HEK293 (cell line): ENCODE results near the gene COL18A1.

Experiments used
- CTCF ChIA-PET: fragments of 350-600 bp; formaldehyde crosslinking; extraction: SDS; loops from one replicate; lab custom pipeline; 2021; ENCODE audit warnings: antibody characterized with exemption; lab: Yijun Ruan, JAX
- POLR2A ChIA-PET: fragments of 300-600 bp; formaldehyde crosslinking; extraction: SDS; loops from one replicate; lab custom pipeline; 2020; ENCODE audit warnings: antibody characterized with exemption, inconsistent platforms; lab: Yijun Ruan, JAX
- H3K27ac ChIP-seq: fragments of 200-500 bp; sonication (Bioruptor generic); 2 replicates; pipeline ENCODE4 v1.5.1; 2014; ENCODE audit warnings: low read depth, low read length, control low read depth, inconsistent platforms; ENCODE audit errors: extremely low read depth
- H3K36me3 ChIP-seq, 2 experiments: fragments of 200-500 bp in 1 of 2; sonication (Bioruptor generic) in 1 of 2; 1 replicate in 1 of 2; 2 replicates in 1 of 2; pipeline ENCODE4 v1.5.1; 2014 to 2017; ENCODE audit warnings: inconsistent platforms in 2 of 2, low read length in 2 of 2; ENCODE audit not compliant: control insufficient read depth in 2 of 2, insufficient read depth in 1 of 2
- H3K4me1 ChIP-seq: fragments of 200-500 bp; sonication (Bioruptor generic); 2 replicates; pipeline ENCODE4 v1.5.1; 2014; ENCODE audit warnings: mild to moderate bottlenecking, low read length, inconsistent platforms; ENCODE audit not compliant: control insufficient read depth, insufficient read depth
- H3K4me3 ChIP-seq: 2 replicates; pipeline ENCODE4 v1.5.1; 2011; ENCODE audit warnings: low read depth, mild to moderate bottlenecking, control low read depth, low read length, moderate library complexity
- H3K9me3 ChIP-seq: fragments of 200-500 bp; sonication (Bioruptor generic); 2 replicates; pipeline ENCODE4 v1.5.1; 2014; ENCODE audit warnings: low read depth, low read length, inconsistent platforms; ENCODE audit not compliant: control insufficient read depth, insufficient read depth
- GLIS2 ChIP-seq: fragments of 450-650 bp; formaldehyde crosslinking; IDR thresholded peaks from 2 replicates; pipeline ENCODE4 v1.5.1; 2016; ENCODE audit warnings: missing biosample characterization, missing genetic modification characterization
- KLF1 ChIP-seq: fragments of 450-650 bp; formaldehyde crosslinking; IDR thresholded peaks from 2 replicates; pipeline ENCODE4 v1.5.1; 2016; ENCODE audit warnings: missing biosample characterization, missing genetic modification characterization
- KLF9 ChIP-seq: fragments of 450-650 bp; formaldehyde crosslinking; IDR thresholded peaks from 2 replicates; pipeline ENCODE4 v1.5.1; 2016; ENCODE audit warnings: missing biosample characterization, missing genetic modification characterization, low read depth
- PATZ1 ChIP-seq: fragments of 450-650 bp; formaldehyde crosslinking; IDR thresholded peaks from 2 replicates; pipeline ENCODE4 v1.5.1; 2016; ENCODE audit warnings: missing biosample characterization, missing genetic modification characterization
- PRDM4 ChIP-seq: fragments of 450-650 bp; formaldehyde crosslinking; IDR thresholded peaks from 2 replicates; pipeline ENCODE4 v1.5.1; 2017; ENCODE audit warnings: missing biosample characterization, missing genetic modification characterization
- SP7 ChIP-seq: fragments of 450-650 bp; formaldehyde crosslinking; IDR thresholded peaks from 2 replicates; pipeline ENCODE4 v1.5.1; 2016; ENCODE audit warnings: missing biosample characterization, missing genetic modification characterization
- TRIM28 ChIP-seq: IDR thresholded peaks from 2 replicates; pipeline ENCODE4 v1.6.1; 2011; ENCODE audit warnings: low read length, control low read depth, borderline replicate concordance
- ZBTB20 ChIP-seq: fragments of 450-650 bp; formaldehyde crosslinking; IDR thresholded peaks from 2 replicates; pipeline ENCODE4 v1.5.1; 2016; ENCODE audit warnings: missing biosample characterization, missing genetic modification characterization
- ZNF112 ChIP-seq: fragments of 450-650 bp; formaldehyde crosslinking; IDR thresholded peaks from 2 replicates; pipeline ENCODE4 v1.5.0; 2017; ENCODE audit warnings: missing biosample characterization, missing genetic modification characterization
- ZNF121 ChIP-seq: fragments of 450-650 bp; formaldehyde crosslinking; IDR thresholded peaks from 2 replicates; pipeline ENCODE4 v1.5.1; 2016; ENCODE audit warnings: missing biosample characterization, missing genetic modification characterization
- ZNF211 ChIP-seq: fragments of 450-650 bp; formaldehyde crosslinking; IDR thresholded peaks from 2 replicates; pipeline ENCODE4 v1.5.1; 2016; ENCODE audit warnings: low read depth, missing biosample characterization, missing genetic modification characterization
- ZNF404 ChIP-seq: fragments of 450-650 bp; formaldehyde crosslinking; IDR thresholded peaks from 2 replicates; pipeline ENCODE4 v1.5.1; 2017; ENCODE audit warnings: missing biosample characterization, missing genetic modification characterization
- ZNF473 ChIP-seq: fragments of 450-650 bp; formaldehyde crosslinking; IDR thresholded peaks from 2 replicates; pipeline ENCODE4 v1.5.1; 2017; ENCODE audit warnings: missing biosample characterization, missing genetic modification characterization
- ZNF571 ChIP-seq: fragments of 450-650 bp; formaldehyde crosslinking; IDR thresholded peaks from 2 replicates; pipeline ENCODE4 v1.5.0; 2017; ENCODE audit warnings: missing biosample characterization, missing genetic modification characterization
- ZNF792 ChIP-seq: fragments of 450-650 bp; formaldehyde crosslinking; IDR thresholded peaks from 2 replicates; pipeline ENCODE4 v1.5.1; 2016; ENCODE audit warnings: missing biosample characterization, missing genetic modification characterization
- ZNF837 ChIP-seq: fragments of 450-650 bp; formaldehyde crosslinking; IDR thresholded peaks from 2 replicates; pipeline ENCODE4 v1.5.1; 2016; ENCODE audit warnings: missing biosample characterization, missing genetic modification characterization
- TF ChIP-seq, protein P1 (sequence below): fragments of 450-650 bp; formaldehyde crosslinking; IDR thresholded peaks from 2 replicates; pipeline ENCODE4 v1.5.1; 2016; ENCODE audit warnings: missing biosample characterization, missing genetic modification characterization
- TF ChIP-seq, protein P2 (sequence below): fragments of 450-650 bp; formaldehyde crosslinking; conservative IDR thresholded peaks from 2 replicates; pipeline ENCODE4 v1.5.1; 2016; ENCODE audit warnings: low read depth, missing biosample characterization, missing genetic modification characterization
- TF ChIP-seq, protein P3 (sequence below): fragments of 450-650 bp; formaldehyde crosslinking; IDR thresholded peaks from 2 replicates; pipeline ENCODE4 v1.5.1; 2016; ENCODE audit warnings: missing biosample characterization, missing genetic modification characterization

Gene COL18A1

GRCh38 chr21:45465105-45465504, 60.1 kb downstream of the COL18A1 start (continued):
- TF ChIP-seq, protein P1, sequence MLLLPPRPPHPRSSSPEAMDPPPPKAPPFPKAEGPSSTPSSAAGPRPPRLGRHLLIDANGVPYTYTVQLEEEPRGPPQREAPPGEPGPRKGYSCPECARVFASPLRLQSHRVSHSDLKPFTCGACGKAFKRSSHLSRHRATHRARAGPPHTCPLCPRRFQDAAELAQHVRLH (tag by site-specific recombination), result no peak
- TF ChIP-seq ZBTB20 (tag by site-specific recombination) (no peak), ZNF792 (no peak), ZNF473 (no peak), ZNF112 (tag by site-specific recombination) (no peak), PATZ1 (tag by site-specific recombination) (no peak)
- TF ChIP-seq, protein P2, sequence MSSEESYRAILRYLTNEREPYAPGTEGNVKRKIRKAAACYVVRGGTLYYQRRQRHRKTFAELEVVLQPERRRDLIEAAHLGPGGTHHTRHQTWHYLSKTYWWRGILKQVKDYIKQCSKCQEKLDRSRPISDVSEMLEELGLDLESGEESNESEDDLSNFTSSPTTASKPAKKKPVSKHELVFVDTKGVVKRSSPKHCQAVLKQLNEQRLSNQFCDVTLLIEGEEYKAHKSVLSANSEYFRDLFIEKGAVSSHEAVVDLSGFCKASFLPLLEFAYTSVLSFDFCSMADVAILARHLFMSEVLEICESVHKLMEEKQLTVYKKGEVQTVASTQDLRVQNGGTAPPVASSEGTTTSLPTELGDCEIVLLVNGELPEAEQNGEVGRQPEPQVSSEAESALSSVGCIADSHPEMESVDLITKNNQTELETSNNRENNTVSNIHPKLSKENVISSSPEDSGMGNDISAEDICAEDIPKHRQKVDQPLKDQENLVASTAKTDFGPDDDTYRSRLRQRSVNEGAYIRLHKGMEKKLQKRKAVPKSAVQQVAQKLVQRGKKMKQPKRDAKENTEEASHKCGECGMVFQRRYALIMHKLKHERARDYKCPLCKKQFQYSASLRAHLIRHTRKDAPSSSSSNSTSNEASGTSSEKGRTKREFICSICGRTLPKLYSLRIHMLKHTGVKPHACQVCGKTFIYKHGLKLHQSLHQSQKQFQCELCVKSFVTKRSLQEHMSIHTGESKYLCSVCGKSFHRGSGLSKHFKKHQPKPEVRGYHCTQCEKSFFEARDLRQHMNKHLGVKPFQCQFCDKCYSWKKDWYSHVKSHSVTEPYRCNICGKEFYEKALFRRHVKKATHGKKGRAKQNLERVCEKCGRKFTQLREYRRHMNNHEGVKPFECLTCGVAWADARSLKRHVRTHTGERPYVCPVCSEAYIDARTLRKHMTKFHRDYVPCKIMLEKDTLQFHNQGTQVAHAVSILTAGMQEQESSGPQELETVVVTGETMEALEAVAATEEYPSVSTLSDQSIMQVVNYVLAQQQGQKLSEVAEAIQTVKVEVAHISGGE (tag by site-specific recombination), result no peak

DNA sequence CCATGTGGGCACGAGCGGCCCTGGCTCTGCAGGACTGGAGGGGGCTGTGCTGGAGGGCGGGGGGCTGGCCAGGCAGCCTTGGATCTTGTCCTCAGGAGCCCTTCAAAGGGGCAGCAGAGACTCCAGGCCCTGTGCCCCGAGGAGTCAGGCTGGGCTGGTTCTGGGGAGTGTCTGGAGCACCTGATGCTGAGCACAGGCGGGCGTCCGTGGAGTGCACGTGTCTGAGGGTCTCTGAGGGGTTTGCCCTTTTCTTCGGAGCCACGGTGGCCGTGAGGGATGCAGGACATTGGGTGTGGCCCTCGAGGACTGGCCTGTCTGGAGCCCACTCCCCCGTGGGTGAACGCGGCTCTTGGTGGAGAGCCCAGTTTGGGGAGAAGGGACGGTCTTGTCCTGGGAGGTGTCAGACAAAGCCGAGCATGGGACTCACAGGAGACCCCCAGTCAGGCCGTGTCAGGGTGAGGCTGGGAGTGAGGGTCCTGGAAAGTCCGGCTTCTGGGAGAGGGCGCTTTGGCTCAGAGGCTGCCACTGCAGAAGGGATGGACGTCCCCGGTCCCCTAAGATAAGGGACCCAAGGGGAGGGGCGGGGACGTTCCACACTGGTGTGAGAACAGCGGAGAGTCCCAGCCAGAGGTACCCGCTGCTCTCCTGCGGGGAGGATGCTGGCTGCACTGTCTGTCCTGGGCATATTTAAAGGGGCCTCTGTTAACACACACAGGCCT, 60.8 kb downstream of the COL18A1 start:
- Histone ChIP-seq H3K4me1 (peaks cover 5% of the 10 kb centered on the region), H3K4me3 (no peak overlapping the region), H3K9me3 (no peaks in the 10 kb centered on the region; the same call in 1 of the 2 replicates), H3K27ac (no peak overlapping the region), H3K36me3 (peaks cover 0 to 9% of the 10 kb centered on the region in 2 experiments; a peak in 2 of 3 replicates)
- CTCF ChIA-PET, result interaction anchor here (0.6 kb wide), 1 partner anchor 484 kb away, joined by 3 read pairs; no protein-coding TSS in a partner anchor
- POLR2A ChIA-PET, result no interaction called here
- TF ChIP-seq TRIM28 (no peak), KLF1 (tag by site-specific recombination) (no peak), GLIS2 (tag by site-specific recombination) (no peak), ZNF121 (tag by site-specific recombination) (no peak), PRDM4 (tag by site-specific recombination) (no peak), KLF9 (no peak), ZNF404 (tag by site-specific recombination) (no peak), ZNF211 (no peak), PATZ1 (tag by site-specific recombination) (no peak), ZNF837 (tag by site-specific recombination) (no peak), ZNF571 (tag by site-specific recombination) (no peak), SP7 (tag by site-specific recombination) (no peak)
- TF ChIP-seq, protein P3, sequence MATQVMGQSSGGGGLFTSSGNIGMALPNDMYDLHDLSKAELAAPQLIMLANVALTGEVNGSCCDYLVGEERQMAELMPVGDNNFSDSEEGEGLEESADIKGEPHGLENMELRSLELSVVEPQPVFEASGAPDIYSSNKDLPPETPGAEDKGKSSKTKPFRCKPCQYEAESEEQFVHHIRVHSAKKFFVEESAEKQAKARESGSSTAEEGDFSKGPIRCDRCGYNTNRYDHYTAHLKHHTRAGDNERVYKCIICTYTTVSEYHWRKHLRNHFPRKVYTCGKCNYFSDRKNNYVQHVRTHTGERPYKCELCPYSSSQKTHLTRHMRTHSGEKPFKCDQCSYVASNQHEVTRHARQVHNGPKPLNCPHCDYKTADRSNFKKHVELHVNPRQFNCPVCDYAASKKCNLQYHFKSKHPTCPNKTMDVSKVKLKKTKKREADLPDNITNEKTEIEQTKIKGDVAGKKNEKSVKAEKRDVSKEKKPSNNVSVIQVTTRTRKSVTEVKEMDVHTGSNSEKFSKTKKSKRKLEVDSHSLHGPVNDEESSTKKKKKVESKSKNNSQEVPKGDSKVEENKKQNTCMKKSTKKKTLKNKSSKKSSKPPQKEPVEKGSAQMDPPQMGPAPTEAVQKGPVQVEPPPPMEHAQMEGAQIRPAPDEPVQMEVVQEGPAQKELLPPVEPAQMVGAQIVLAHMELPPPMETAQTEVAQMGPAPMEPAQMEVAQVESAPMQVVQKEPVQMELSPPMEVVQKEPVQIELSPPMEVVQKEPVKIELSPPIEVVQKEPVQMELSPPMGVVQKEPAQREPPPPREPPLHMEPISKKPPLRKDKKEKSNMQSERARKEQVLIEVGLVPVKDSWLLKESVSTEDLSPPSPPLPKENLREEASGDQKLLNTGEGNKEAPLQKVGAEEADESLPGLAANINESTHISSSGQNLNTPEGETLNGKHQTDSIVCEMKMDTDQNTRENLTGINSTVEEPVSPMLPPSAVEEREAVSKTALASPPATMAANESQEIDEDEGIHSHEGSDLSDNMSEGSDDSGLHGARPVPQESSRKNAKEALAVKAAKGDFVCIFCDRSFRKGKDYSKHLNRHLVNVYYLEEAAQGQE (tag by site-specific recombination), result no peak
